ENCODE measurements around the gene CLEC18A. TPM values are rescaled to one million over a fixed set of nuclear protein-coding genes. Genes with fewer than 3 reads are reported as not detected.
"Not testable (repeated sequence)": the region's sequence is repeated elsewhere in the genome, so short reads cannot be mapped to it uniquely, and the experiment has no call there.

CLEC18A gene
- total RNA-seq, result 2.7 TPM
- long read RNA-seq, result 0 reads

DNA sequence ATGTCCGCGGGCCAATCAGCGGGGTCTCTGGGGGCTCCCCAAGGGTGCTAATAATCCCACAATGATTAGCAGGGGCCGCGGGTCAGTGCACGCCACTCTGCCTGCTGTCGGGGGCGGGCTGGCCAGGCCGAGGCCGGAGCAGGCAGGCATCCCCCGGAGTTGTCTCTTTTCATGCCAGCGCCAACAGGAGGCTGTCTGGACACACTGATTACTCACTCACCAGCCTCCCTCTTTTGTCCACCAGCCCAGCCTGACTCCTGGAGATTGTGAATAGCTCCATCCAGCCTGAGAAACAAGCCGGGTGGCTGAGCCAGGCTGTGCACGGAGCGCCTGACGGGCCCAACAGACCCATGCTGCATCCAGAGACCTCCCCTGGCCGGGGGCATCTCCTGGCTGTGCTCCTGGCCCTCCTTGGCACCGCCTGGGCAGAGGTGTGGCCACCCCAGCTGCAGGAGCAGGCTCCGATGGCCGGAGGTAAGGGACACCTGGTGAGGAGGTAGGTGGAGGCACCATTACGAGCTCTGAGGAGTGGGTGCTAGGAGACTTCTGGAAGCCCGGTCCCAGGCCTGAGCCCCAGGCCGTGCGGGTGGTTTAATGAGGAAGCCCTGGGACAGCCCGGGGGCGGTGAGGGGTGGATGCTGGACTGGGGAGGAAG is at the start of gene CLEC18A:
Gene CLEC18A, plus strand, starts transcription at position 318 of the 655 bp plus-strand sequence. Its CDS starts 33 bp downstream, at position 351.
- H3K27me3 ChIP-seq (ENCODE audit: low read depth); DNase-seq; intact Hi-C loops (cut with DNase I); H3K4me3 ChIP-seq; H3K27ac ChIP-seq; H3K4me1 ChIP-seq; H3K36me3 ChIP-seq; H3K9me3 ChIP-seq: not testable (repeated sequence)
- ATAC-seq, result peak; percentile 25 to 39

GRCh38 chr16:69903865-69904415 is 47.2 kb upstream of the CLEC18A start:
- H3K27ac ChIP-seq, result no peak overlapping the region
- H3K27me3 ChIP-seq (ENCODE audit: low read depth), result no peaks in the 10 kb centered on the region
- no peak for DNase-seq
- H3K4me1 ChIP-seq, result no peaks in the 10 kb centered on the region
- intact Hi-C loops (cut with DNase I), result no loop called here
- no peaks in the 10 kb centered on the region for H3K9me3 ChIP-seq
- no peak for ATAC-seq
- no peak for TF ChIP-seq CTCF (IDR thresholded peaks at IDR 0.05)
- H3K4me3 ChIP-seq, result no peak overlapping the region
- H3K36me3 ChIP-seq, result peaks cover 10% of the 10 kb centered on the region

- ATAC-seq, result peak; percentile 46 to 70
- H3K27ac ChIP-seq, result no peak overlapping the region
- no peak for TF ChIP-seq CTCF (IDR thresholded peaks at IDR 0.05)
- no peaks in the 10 kb centered on the region for H3K4me1 ChIP-seq
- H3K36me3 ChIP-seq, result peaks cover 17% of the 10 kb centered on the region
- H3K9me3 ChIP-seq, result no peaks in the 10 kb centered on the region
- H3K4me3 ChIP-seq, result no peak overlapping the region
- DNase-seq, result no peak
- intact Hi-C loops (cut with DNase I), result no loop called here
- H3K27me3 ChIP-seq (ENCODE audit: low read depth), result no peaks in the 10 kb centered on the region
Observed at GRCh38 chr16:69904495-69905170, 46.5 kb upstream of the CLEC18A start.

- TF ChIP-seq CTCF (IDR thresholded peaks at IDR 0.05), result no peak
- ATAC-seq (no peak), DNase-seq (no peak)
- intact Hi-C loops (cut with DNase I), result no loop called here
- no peak overlapping the region for H3K27ac ChIP-seq
- peaks cover 20% of the 10 kb centered on the region for H3K36me3 ChIP-seq
- H3K27me3 ChIP-seq (ENCODE audit: low read depth), result no peaks in the 10 kb centered on the region
- H3K9me3 ChIP-seq, result no peaks in the 10 kb centered on the region
- no peaks in the 10 kb centered on the region for H3K4me1 ChIP-seq
- H3K4me3 ChIP-seq, result no peak overlapping the region
Observed at GRCh38 chr16:69905171-69905555, 46.0 kb upstream of the CLEC18A start.

GRCh38 chr16:69906838-69907401 is 44.2 kb upstream of the CLEC18A start:
- intact Hi-C loops (cut with DNase I), result no loop called here
- Histone ChIP-seq H3K27ac (no peak overlapping the region), H3K4me1 (no peaks in the 10 kb centered on the region), H3K9me3 (no peaks in the 10 kb centered on the region), H3K27me3 (ENCODE audit: low read depth) (no peaks in the 10 kb centered on the region), H3K4me3 (no peak overlapping the region), H3K36me3 (peaks cover 37% of the 10 kb centered on the region)
- no peak for TF ChIP-seq CTCF (IDR thresholded peaks at IDR 0.05)
- DNase-seq (no peak), ATAC-seq (no peak)

DNA sequence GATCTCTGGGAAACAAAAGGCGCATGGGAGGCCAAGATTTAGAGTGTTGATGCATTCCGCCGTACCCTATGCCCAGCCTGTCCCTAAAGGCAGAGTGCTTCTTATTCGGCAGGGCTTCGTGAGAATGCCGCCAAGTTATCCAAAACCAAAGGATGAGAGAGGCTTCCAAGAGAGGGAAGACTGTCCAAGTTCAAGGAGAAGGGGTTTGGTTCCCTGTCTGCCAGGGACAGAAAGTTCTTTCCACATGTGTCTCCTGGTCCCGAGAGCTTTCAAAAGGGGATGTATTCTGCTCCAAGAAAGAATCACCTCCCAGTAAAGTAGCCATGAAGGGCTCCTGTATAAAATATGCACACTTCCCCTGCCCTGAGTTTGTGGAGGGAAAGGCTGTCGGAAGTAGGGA is 42.1 kb upstream of the CLEC18A start:
- TF ChIP-seq CTCF (IDR thresholded peaks at IDR 0.05), result no peak
- Histone ChIP-seq H3K4me1 (no peaks in the 10 kb centered on the region), H3K36me3 (peaks cover 37% of the 10 kb centered on the region), H3K9me3 (no peaks in the 10 kb centered on the region), H3K27ac (no peak overlapping the region), H3K4me3 (no peak overlapping the region), H3K27me3 (ENCODE audit: low read depth) (no peaks in the 10 kb centered on the region)
- ATAC-seq, result no peak
- no peak for DNase-seq
- intact Hi-C loops (cut with DNase I), result no loop called here

All from lower lobe of right lung (tissue), 2 donors.